NCI-H345 (cell line): ENCODE measurements around the gene FKBP4.

Experiments
- DNase-seq: peaks from one replicate; lab custom pipeline; 2025; lab: John Stamatoyannopoulos, UW

Gene FKBP4

GRCh38 chr12:2783936-2784600 is 10.7 kb upstream of the FKBP4 start:
- DNase-seq, result peak; percentile 71

GRCh38 chr12:2785017-2785416 is 9.8 kb upstream of the FKBP4 start:
- peak; percentile 6 for DNase-seq

- no peak for DNase-seq
These were observed 3.7 kb upstream of the FKBP4 start for GRCh38 chr12:2791089-2791488.

- no peak for DNase-seq
These were observed 1.9 kb upstream of the FKBP4 start for GRCh38 chr12:2792671-2793500.

GRCh38 chr12:2793561-2793960 is 1.2 kb upstream of the FKBP4 start:
- DNase-seq, result no peak

- no peak for DNase-seq
These were observed 507 bp upstream of the FKBP4 start for GRCh38 chr12:2794191-2794735.

- peak; percentile 77 for DNase-seq
These were observed 769 bp downstream of the FKBP4 start for GRCh38 chr12:2795291-2796186.

- DNase-seq, result no peak
These were observed 1.5 kb downstream of the FKBP4 start for GRCh38 chr12:2796187-2796666.

GRCh38 chr12:2797721-2798418 is 3.1 kb downstream of the FKBP4 start:
- DNase-seq, result no peak

- no peak for DNase-seq
These were observed 5.3 kb downstream of the FKBP4 start for GRCh38 chr12:2800046-2800570.

GRCh38 chr12:2801044-2801783 is 6.4 kb downstream of the FKBP4 start:
- DNase-seq, result no peak

GRCh38 chr12:2803635-2804392 is 9.0 kb downstream of the FKBP4 start:
- no peak for DNase-seq

- peak; percentile 53 for DNase-seq
These were observed 9.8 kb downstream of the FKBP4 start for GRCh38 chr12:2804393-2805142.

GRCh38 chr12:2805143-2805520 is 10.4 kb downstream of the FKBP4 start:
- no peak for DNase-seq

- no peak for DNase-seq
These were observed 11.9 kb downstream of the FKBP4 start for GRCh38 chr12:2806700-2807099.

GRCh38 chr12:2811801-2812200 is 17.0 kb downstream of the FKBP4 start:
- no peak for DNase-seq

GRCh38 chr12:2812290-2813213 is 17.8 kb downstream of the FKBP4 start, which contains the start of gene ITFG2:
TSS of gene ITFG2 (plus strand) at chr12:2812668. CDS start at chr12:2812761, 93 bp downstream.
- DNase-seq, result peak; percentile 99
